Measurements from ENCODE around the gene ZC3H12C.
A peak's percentile ranks its signal among the peaks of the same experiment; 100 is the strongest.

The ZC3H12C gene

GRCh38 chr11:110096496-110096895 is 3.3 kb downstream of the ZC3H12C start:
- DNase-seq (ENCODE audit: low spot score), result no peak
- no peak for FAIRE-seq

GRCh38 chr11:110097459-110098012 is 4.3 kb downstream of the ZC3H12C start:
- DNase-seq (ENCODE audit: low spot score) (no peak), FAIRE-seq (no peak)

GRCh38 chr11:110098645-110099044 is 5.5 kb downstream of the ZC3H12C start:
- FAIRE-seq (no peak), DNase-seq (ENCODE audit: low spot score) (no peak)

GRCh38 chr11:110100476-110101240 is 7.5 kb downstream of the ZC3H12C start:
- no peak for FAIRE-seq
- no peak for DNase-seq (ENCODE audit: low spot score)

- FAIRE-seq (no peak), DNase-seq (ENCODE audit: low spot score) (no peak)
These were observed 13.6 kb downstream of the ZC3H12C start for GRCh38 chr11:110106713-110107274.

GRCh38 chr11:110110854-110111253 is 17.7 kb downstream of the ZC3H12C start:
- DNase-seq (ENCODE audit: low spot score) (no peak), FAIRE-seq (no peak)

- FAIRE-seq, result no peak
These were observed 19.3 kb downstream of the ZC3H12C start for GRCh38 chr11:110112457-110112856.

GRCh38 chr11:110113505-110113904 is 20.3 kb downstream of the ZC3H12C start:
- DNase-seq (ENCODE audit: low spot score) (no peak), FAIRE-seq (no peak)

More at GRCh38 chr11:110112457-110112856, 19.3 kb downstream of the ZC3H12C start:
- no peak for DNase-seq (ENCODE audit: low spot score)

- DNase-seq (ENCODE audit: low spot score) (no peak), FAIRE-seq (no peak)
These were observed 20.8 kb downstream of the ZC3H12C start for GRCh38 chr11:110113973-110114372.

- no peak for DNase-seq (ENCODE audit: low spot score)
- FAIRE-seq, result no peak
These were observed 26.1 kb downstream of the ZC3H12C start for GRCh38 chr11:110119317-110119716.

GRCh38 chr11:110121204-110121603 is 28.0 kb downstream of the ZC3H12C start:
- no peak for FAIRE-seq
- peak; percentile 21 for DNase-seq (ENCODE audit: low spot score)

- DNase-seq (ENCODE audit: low spot score) (no peak), FAIRE-seq (no peak)
These were observed 29.8 kb downstream of the ZC3H12C start for GRCh38 chr11:110123003-110123402.

- no peak for DNase-seq (ENCODE audit: low spot score)
- no peak for FAIRE-seq
These were observed 31.4 kb downstream of the ZC3H12C start for GRCh38 chr11:110124605-110125004.

GRCh38 chr11:110125632-110126031 is 32.4 kb downstream of the ZC3H12C start:
- peak; percentile 34 for DNase-seq (ENCODE audit: low spot score)
- FAIRE-seq, result peak; percentile 59

- no peak for FAIRE-seq
- no peak for DNase-seq (ENCODE audit: low spot score)
These were observed 33.7 kb downstream of the ZC3H12C start for GRCh38 chr11:110126936-110127335.

- no peak for FAIRE-seq
- no peak for DNase-seq (ENCODE audit: low spot score)
These were observed 35.0 kb downstream of the ZC3H12C start for GRCh38 chr11:110128161-110128560.

GRCh38 chr11:110130642-110131238 is 37.5 kb downstream of the ZC3H12C start:
- no peak for DNase-seq (ENCODE audit: low spot score)
- FAIRE-seq, result no peak

- DNase-seq (ENCODE audit: low spot score) (no peak), FAIRE-seq (no peak)
These were observed 38.4 kb downstream of the ZC3H12C start for GRCh38 chr11:110131386-110132123.

GRCh38 chr11:110133160-110133559 is 40.0 kb downstream of the ZC3H12C start:
- DNase-seq (ENCODE audit: low spot score), result no peak
- FAIRE-seq, result no peak

- no peak for DNase-seq (ENCODE audit: low spot score)
- FAIRE-seq, result no peak
These were observed 40.9 kb downstream of the ZC3H12C start for GRCh38 chr11:110134110-110134509.

GRCh38 chr11:110141812-110142211 is 48.6 kb downstream of the ZC3H12C start:
- DNase-seq (ENCODE audit: low spot score) (no peak), FAIRE-seq (no peak)
